ENCODE results near the gene NEK11.

NEK11 gene

GRCh38 chr3:131174752-131175151 lies 148.1 kb downstream of the NEK11 start:
- no peaks in the 10 kb centered on the region for H3K9me3 ChIP-seq (ENCODE audit: insufficient read depth, low read depth, low read length)
- TF ChIP-seq CTCF (conservative IDR thresholded peaks at IDR 0.05; ENCODE audit: low read length): no peak
- TF ChIP-seq EZH2phosphoT487 (IDR thresholded peaks at IDR 0.05; ENCODE audit: borderline replicate concordance): no peak
- H3K4me2 ChIP-seq (ENCODE audit: low read depth, low read length, poor library complexity, severe bottlenecking): peak overlapping the region; percentile 65
- peaks cover 37% of the 10 kb centered on the region for H3K4me1 ChIP-seq (ENCODE audit: insufficient read depth, low read length, poor library complexity, severe bottlenecking)
- peaks cover 6% of the 10 kb centered on the region; the same call in 1 of the 2 replicates for H3F3A ChIP-seq (ENCODE audit: low read depth)
- H3K27me3 ChIP-seq (ENCODE audit: insufficient read depth, low read length, poor library complexity, severe bottlenecking): no peaks in the 10 kb centered on the region
- H4K20me1 ChIP-seq (ENCODE audit: insufficient read depth, low read length, poor library complexity, severe bottlenecking): no peaks in the 10 kb centered on the region
- peak overlapping the region; percentile 43 for H3K4me3 ChIP-seq (ENCODE audit: low read length, poor library complexity, severe bottlenecking)
- no peaks in the 10 kb centered on the region for H3K36me3 ChIP-seq (ENCODE audit: insufficient read depth, low read length)
- H3K9ac ChIP-seq (ENCODE audit: low read depth, low read length, poor library complexity, severe bottlenecking): peak overlapping the region; percentile 14
- no peaks in the 10 kb centered on the region for H3K9me2 ChIP-seq (replicated peaks; ENCODE audit: low read depth, low read length)
- no peak overlapping the region for H2AFZ ChIP-seq (ENCODE audit: low read length)
- H3K79me2 ChIP-seq (ENCODE audit: insufficient read depth, low read length): no peaks in the 10 kb centered on the region

GRCh38 chr3:131178710-131179375 lies 152.2 kb downstream of the NEK11 start:
- H2AFZ ChIP-seq (ENCODE audit: low read length): no peak overlapping the region
- H3K79me2 ChIP-seq (ENCODE audit: insufficient read depth, low read length): no peaks in the 10 kb centered on the region
- H3F3A ChIP-seq (ENCODE audit: low read depth): peaks cover 6% of the 10 kb centered on the region; the same call in 1 of the 2 replicates
- no peak overlapping the region for H3K4me2 ChIP-seq (ENCODE audit: low read depth, low read length, poor library complexity, severe bottlenecking)
- H3K9me2 ChIP-seq (replicated peaks; ENCODE audit: low read depth, low read length): no peaks in the 10 kb centered on the region
- no peak overlapping the region for H3K4me3 ChIP-seq (ENCODE audit: low read length, poor library complexity, severe bottlenecking)
- H4K20me1 ChIP-seq (ENCODE audit: insufficient read depth, low read length, poor library complexity, severe bottlenecking): no peaks in the 10 kb centered on the region
- H3K9me3 ChIP-seq (ENCODE audit: insufficient read depth, low read depth, low read length): no peaks in the 10 kb centered on the region
- no peak for TF ChIP-seq CTCF (conservative IDR thresholded peaks at IDR 0.05; ENCODE audit: low read length)
- TF ChIP-seq EZH2phosphoT487 (IDR thresholded peaks at IDR 0.05; ENCODE audit: borderline replicate concordance): no peak
- peaks cover 21% of the 10 kb centered on the region for H3K4me1 ChIP-seq (ENCODE audit: insufficient read depth, low read length, poor library complexity, severe bottlenecking)
- H3K36me3 ChIP-seq (ENCODE audit: insufficient read depth, low read length): no peaks in the 10 kb centered on the region
- H3K9ac ChIP-seq (ENCODE audit: low read depth, low read length, poor library complexity, severe bottlenecking): no peak overlapping the region
- no peaks in the 10 kb centered on the region for H3K27me3 ChIP-seq (ENCODE audit: insufficient read depth, low read length, poor library complexity, severe bottlenecking)

- Histone ChIP-seq H3K4me3 (ENCODE audit: low read length, poor library complexity, severe bottlenecking) (no peak overlapping the region), H4K20me1 (ENCODE audit: insufficient read depth, low read length, poor library complexity, severe bottlenecking) (no peaks in the 10 kb centered on the region), H3K36me3 (ENCODE audit: insufficient read depth, low read length) (no peaks in the 10 kb centered on the region), H3K4me1 (ENCODE audit: insufficient read depth, low read length, poor library complexity, severe bottlenecking) (peaks cover 4% of the 10 kb centered on the region), H3F3A (ENCODE audit: low read depth) (no peaks in the 10 kb centered on the region), H3K79me2 (ENCODE audit: insufficient read depth, low read length) (no peaks in the 10 kb centered on the region), H2AFZ (ENCODE audit: low read length) (no peak overlapping the region), H3K9me2 (replicated peaks; ENCODE audit: low read depth, low read length) (no peaks in the 10 kb centered on the region), H3K9me3 (ENCODE audit: insufficient read depth, low read depth, low read length) (no peaks in the 10 kb centered on the region), H3K27me3 (ENCODE audit: insufficient read depth, low read length, poor library complexity, severe bottlenecking) (no peaks in the 10 kb centered on the region), H3K9ac (ENCODE audit: low read depth, low read length, poor library complexity, severe bottlenecking) (no peak overlapping the region), H3K4me2 (ENCODE audit: low read depth, low read length, poor library complexity, severe bottlenecking) (no peak overlapping the region)
- TF ChIP-seq CTCF (conservative IDR thresholded peaks at IDR 0.05; ENCODE audit: low read length) (no peak), EZH2phosphoT487 (IDR thresholded peaks at IDR 0.05; ENCODE audit: borderline replicate concordance) (no peak)
Observed at GRCh38 chr3:131192701-131193100, 166.0 kb downstream of the NEK11 start.

Measured in Loucy (cell line).